Measurements from ENCODE around the gene EBLN1. TPM values are rescaled to one million over a fixed set of nuclear protein-coding genes. Genes with fewer than 3 reads are reported as not detected.

The EBLN1 gene
- not detected for total RNA-seq

GRCh38 chr10:22217842-22218241 is at the start of gene EBLN1:
EBLN1 (minus strand) TSS chr10:22218015; CDS start chr10:22209983, 8,032 bp downstream.
- Histone ChIP-seq H3K4me3 (no peak within 1 kb of the TSS), H3K36me3 (no peaks in the 10 kb centered on the region), H3K27ac (replicated peaks in 1 of 4) (no peak within 1 kb of the TSS), H3K27me3 (no peaks in the 10 kb centered on the region), H3K4me1 (no peaks in the 10 kb centered on the region), H3K9me3 (no peaks in the 10 kb centered on the region)
- TF ChIP-seq POLR2AphosphoS5 (IDR thresholded peaks at IDR 0.05): no peak
- 87% methylated on average over 7 of the region's 7 CpGs for WGBS
- DNase-seq (ENCODE audit: extremely low spot score): no peak
- intact Hi-C loops (cut with DNase I): no loop called here

DNA sequence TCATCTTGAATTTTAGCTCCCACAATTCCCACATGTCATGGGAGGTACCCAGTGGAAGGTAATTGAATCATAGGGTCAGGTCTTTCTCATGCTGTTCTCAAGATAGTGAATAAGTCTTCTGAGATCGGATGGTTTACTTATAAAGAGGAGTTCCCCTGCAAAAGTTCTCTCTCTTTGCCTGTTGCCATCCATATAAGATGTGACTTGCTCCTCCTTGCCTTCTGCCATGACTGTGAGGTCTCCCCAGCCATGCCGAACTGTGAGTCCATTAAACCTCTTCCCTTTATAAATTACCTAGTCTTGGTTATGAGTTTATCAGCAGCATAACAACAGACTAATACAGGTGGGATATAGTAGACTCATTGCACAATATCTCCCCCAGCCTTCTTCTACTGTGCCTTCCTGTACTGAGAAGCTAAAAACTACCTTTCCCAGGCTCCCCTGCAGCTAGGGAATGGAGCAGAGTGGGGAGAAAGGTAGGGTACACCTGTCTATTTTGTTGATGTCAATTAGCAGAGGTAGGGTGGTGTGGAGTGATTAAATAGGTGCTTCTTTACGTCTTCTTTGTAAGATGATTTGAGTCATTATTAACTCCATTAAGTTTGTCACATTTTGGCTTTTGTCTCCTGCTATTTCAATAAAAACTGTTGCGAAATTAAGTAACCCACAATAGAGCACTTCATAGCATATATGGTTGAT is 48.2 kb upstream of the EBLN1 start:
- DNase-seq (ENCODE audit: extremely low spot score): no peak
- H3K27ac ChIP-seq (replicated peaks in 1 of 4): no peak overlapping the region
- H3K4me1 ChIP-seq: no peaks in the 10 kb centered on the region
- no peaks in the 10 kb centered on the region for H3K9me3 ChIP-seq
- H3K4me3 ChIP-seq: no peak overlapping the region
- 89% methylated on average over 4 of the region's 4 CpGs for WGBS
- intact Hi-C loops (cut with DNase I): no loop called here
- TF ChIP-seq POLR2A (IDR thresholded peaks at IDR 0.05; ENCODE audit: low read depth): no peak
- no peak for TF ChIP-seq CTCF (IDR thresholded peaks at IDR 0.05)
- no peak for TF ChIP-seq POLR2AphosphoS5 (IDR thresholded peaks at IDR 0.05)
- no peak for TF ChIP-seq EP300 (IDR thresholded peaks at IDR 0.05)
- H3K27me3 ChIP-seq: peaks cover 0 to 14% (median 0%) of the 10 kb centered on the region in 4 donors
- H3K36me3 ChIP-seq: no peaks in the 10 kb centered on the region

DNA sequence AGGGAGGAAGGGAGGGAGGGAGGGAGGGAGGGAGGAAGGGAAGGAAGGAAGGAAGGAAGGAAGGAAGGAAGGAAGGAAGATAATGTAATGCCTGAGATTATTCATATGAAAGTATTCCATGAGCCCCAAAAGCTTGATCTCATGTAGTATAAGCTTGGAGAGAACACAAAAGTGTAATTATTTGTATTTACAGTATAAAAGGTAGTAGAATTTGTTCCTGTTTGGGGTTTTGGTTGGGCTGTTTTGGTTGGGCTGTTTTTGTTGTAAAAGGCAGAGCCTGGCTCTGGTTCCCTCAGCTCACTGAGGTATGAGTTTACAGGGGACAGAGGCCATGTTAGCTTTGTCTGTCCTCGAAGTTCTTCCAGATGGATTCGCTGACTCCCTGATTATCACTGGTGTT is 45.3 kb upstream of the EBLN1 start:
- peaks cover 0 to 14% (median 0%) of the 10 kb centered on the region in 4 donors for H3K27me3 ChIP-seq
- no peaks in the 10 kb centered on the region for H3K9me3 ChIP-seq
- no peak for TF ChIP-seq POLR2AphosphoS5 (IDR thresholded peaks at IDR 0.05)
- no peaks in the 10 kb centered on the region for H3K4me1 ChIP-seq
- no peaks in the 10 kb centered on the region for H3K36me3 ChIP-seq
- intact Hi-C loops (cut with DNase I): no loop called here
- 100% methylated on average over 2 of the region's 2 CpGs for WGBS
- H3K4me3 ChIP-seq: no peak overlapping the region
- no peak for DNase-seq (ENCODE audit: extremely low spot score)
- no peak overlapping the region for H3K27ac ChIP-seq (replicated peaks in 1 of 4)

- H3K36me3 ChIP-seq: no peaks in the 10 kb centered on the region
- no peak overlapping the region for H3K4me3 ChIP-seq
- no peaks in the 10 kb centered on the region for H3K9me3 ChIP-seq
- no peak for DNase-seq (ENCODE audit: extremely low spot score)
- intact Hi-C loops (cut with DNase I): loop anchor here (10.0 kb wide), 4 partner anchors 176 to 836 kb away; partner anchors contain the start of genes DNAJC1, MSRB2 and PIP4K2A
- H3K27ac ChIP-seq (replicated peaks in 1 of 4): no peak overlapping the region
- WGBS: 81% methylated on average over 3 of the region's 3 CpGs
- H3K4me1 ChIP-seq: no peaks in the 10 kb centered on the region
- TF ChIP-seq CTCF (IDR thresholded peaks at IDR 0.05) (no peak), EP300 (IDR thresholded peaks at IDR 0.05) (no peak), POLR2A (IDR thresholded peaks at IDR 0.05; ENCODE audit: low read depth) (no peak), POLR2AphosphoS5 (IDR thresholded peaks at IDR 0.05) (no peak)
- peaks cover 0 to 7% (median 0%) of the 10 kb centered on the region in 4 donors for H3K27me3 ChIP-seq
Measured at GRCh38 chr10:22259280-22259679, 41.5 kb upstream of the EBLN1 start.

DNA sequence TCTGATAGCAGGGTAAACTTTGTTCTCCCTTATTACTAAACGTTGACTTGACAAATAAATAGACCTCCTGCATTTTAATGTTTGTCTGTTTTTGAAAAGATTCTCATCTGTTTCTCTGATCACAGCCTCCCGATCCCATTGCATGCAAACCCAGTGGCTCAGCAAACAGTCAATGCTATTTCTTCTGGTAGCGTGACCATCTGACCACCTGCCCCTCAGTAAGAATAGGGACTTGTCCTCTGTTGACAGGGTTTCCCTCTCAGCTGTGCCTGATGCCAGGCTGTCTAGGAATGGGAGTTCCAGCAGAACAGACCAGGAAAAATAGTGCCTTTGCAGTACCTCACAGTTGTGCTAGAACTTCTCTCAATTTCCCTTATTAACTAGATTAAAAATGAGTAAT is 40.7 kb upstream of the EBLN1 start:
- H3K4me1 ChIP-seq: peaks cover 0 to 7% (median 1%) of the 10 kb centered on the region in 4 donors
- no peak overlapping the region for H3K4me3 ChIP-seq
- intact Hi-C loops (cut with DNase I): loop anchor here (10.0 kb wide), 4 partner anchors 176 to 836 kb away; partner anchors contain the start of genes DNAJC1, MSRB2 and PIP4K2A
- no peak for DNase-seq (ENCODE audit: extremely low spot score)
- no peaks in the 10 kb centered on the region for H3K9me3 ChIP-seq
- peaks cover 0 to 2% (median 0%) of the 10 kb centered on the region in 4 donors for H3K27me3 ChIP-seq
- no peaks in the 10 kb centered on the region for H3K36me3 ChIP-seq
- WGBS: 91% methylated on average over 3 of the region's 3 CpGs
- no peak for TF ChIP-seq POLR2AphosphoS5 (IDR thresholded peaks at IDR 0.05)
- TF ChIP-seq EP300 (IDR thresholded peaks at IDR 0.05): no peak
- no peak for TF ChIP-seq CTCF (IDR thresholded peaks at IDR 0.05)
- no peak for TF ChIP-seq POLR2A (IDR thresholded peaks at IDR 0.05; ENCODE audit: low read depth)
- H3K27ac ChIP-seq (replicated peaks in 1 of 4): no peak overlapping the region

All from esophagus muscularis mucosa (tissue), 4 donors.